LNCaP clone FGC (cell line): ENCODE results near the gene SRRM5.

ENCODE experiments used
- DNase-seq: peaks from one replicate; pipeline ENCODE4 v3.0.0-alpha.2; 2011; ENCODE audit warnings: low read depth
- H3K4me3 ChIP-seq: 2 replicates; pipeline ENCODE4 v1.5.1; 2011; ENCODE audit warnings: mild to moderate bottlenecking, low read depth, low read length, control low read depth
- CTCF ChIP-seq: IDR thresholded peaks from 2 replicates; pipeline ENCODE4 v1.5.1; 2012; ENCODE audit warnings: mild to moderate bottlenecking; ENCODE audit not compliant: control insufficient read depth, insufficient read depth; ENCODE audit errors: extremely low read depth

SRRM5 gene

GRCh38 chr19:43625918-43626579, 14.2 kb downstream of the SRRM5 start:
- H3K4me3 ChIP-seq = no peak overlapping the region
- no peak for TF ChIP-seq CTCF
- DNase-seq = no peak

- no peak overlapping the region for H3K4me3 ChIP-seq
- DNase-seq = no peak
- no peak for TF ChIP-seq CTCF
Measured at GRCh38 chr19:43626838-43627237, 14.9 kb downstream of the SRRM5 start.

GRCh38 chr19:43628646-43629326, 16.9 kb downstream of the SRRM5 start:
- no peak for TF ChIP-seq CTCF
- DNase-seq = no peak
- no peak overlapping the region for H3K4me3 ChIP-seq

- no peak for DNase-seq
- H3K4me3 ChIP-seq = no peak overlapping the region
- TF ChIP-seq CTCF = no peak
Measured at GRCh38 chr19:43631491-43631890, 19.6 kb downstream of the SRRM5 start.

- no peak for DNase-seq
- H3K4me3 ChIP-seq = no peak overlapping the region
- TF ChIP-seq CTCF = no peak
Measured at GRCh38 chr19:43633520-43633919, 21.6 kb downstream of the SRRM5 start.

GRCh38 chr19:43634068-43634467, 22.2 kb downstream of the SRRM5 start:
- TF ChIP-seq CTCF = no peak
- no peak overlapping the region for H3K4me3 ChIP-seq

GRCh38 chr19:43634506-43634871, 22.6 kb downstream of the SRRM5 start:
- H3K4me3 ChIP-seq = no peak overlapping the region
- no peak for TF ChIP-seq CTCF
- DNase-seq = no peak

More at GRCh38 chr19:43634068-43634467, 22.2 kb downstream of the SRRM5 start:
- no peak for DNase-seq
